HG03558 (cell line): Measurements from ENCODE around the gene BRF1.

Experiments
- ATAC-seq: cut with Tn5 transposase; IDR thresholded peaks from one replicate; pipeline ENCODE4 v1.9.1; 2021; ENCODE audit warnings: moderate number of reproducible peaks; ENCODE audit not compliant: unreplicated experiment; ENCODE audit errors: extremely low read depth

The BRF1 gene

GRCh38 chr14:105247026-105247425 lies 53.8 kb downstream of the BRF1 start:
- ATAC-seq: no peak

- ATAC-seq: no peak
Observed at GRCh38 chr14:105244334-105244733, 56.5 kb downstream of the BRF1 start.

- ATAC-seq: no peak
Observed at GRCh38 chr14:105241641-105242040, 59.2 kb downstream of the BRF1 start.

- no peak for ATAC-seq
Observed at GRCh38 chr14:105240811-105241576, 59.8 kb downstream of the BRF1 start.

- no peak for ATAC-seq
Observed at GRCh38 chr14:105229099-105229655, 71.6 kb downstream of the BRF1 start.

- no peak for ATAC-seq
Observed at GRCh38 chr14:105228562-105228961, 72.2 kb downstream of the BRF1 start.

GRCh38 chr14:105227346-105227745 lies 73.5 kb downstream of the BRF1 start:
- ATAC-seq: no peak

GRCh38 chr14:105226198-105226597 lies 74.6 kb downstream of the BRF1 start:
- ATAC-seq: no peak

GRCh38 chr14:105224845-105225570 lies 75.8 kb downstream of the BRF1 start:
- no peak for ATAC-seq

- no peak for ATAC-seq
Observed at GRCh38 chr14:105223770-105224544, 76.8 kb downstream of the BRF1 start.

GRCh38 chr14:105223260-105223659 lies 77.5 kb downstream of the BRF1 start:
- ATAC-seq: no peak

GRCh38 chr14:105221598-105222178 lies 79.1 kb downstream of the BRF1 start:
- ATAC-seq: no peak

- no peak for ATAC-seq
Observed at GRCh38 chr14:105220699-105221597, 79.9 kb downstream of the BRF1 start.

- ATAC-seq: no peak
Observed at GRCh38 chr14:105219753-105220152, 81.0 kb downstream of the BRF1 start.

- no peak for ATAC-seq
Observed at GRCh38 chr14:105219043-105219612, 81.7 kb downstream of the BRF1 start.

- no peak for ATAC-seq
Observed at GRCh38 chr14:105218611-105219010, 82.2 kb downstream of the BRF1 start.

- ATAC-seq: no peak
Observed at GRCh38 chr14:105217774-105218173, 83.0 kb downstream of the BRF1 start.

- ATAC-seq: no peak
Observed at GRCh38 chr14:105216490-105217247, 84.1 kb downstream of the BRF1 start.
